GM19467 (cell line): ENCODE results near the gene SHROOM3.
"Not testable (repeated sequence)": the region's sequence is repeated elsewhere in the genome, so short reads cannot be mapped to it uniquely, and the experiment has no call there.

Source experiments
- ATAC-seq: cut with Tn5 transposase; IDR thresholded peaks from one replicate; pipeline ENCODE4 v1.9.1; 2021; ENCODE audit warnings: mild to moderate bottlenecking, moderate library complexity; ENCODE audit not compliant: unreplicated experiment

SHROOM3 gene

DNA sequence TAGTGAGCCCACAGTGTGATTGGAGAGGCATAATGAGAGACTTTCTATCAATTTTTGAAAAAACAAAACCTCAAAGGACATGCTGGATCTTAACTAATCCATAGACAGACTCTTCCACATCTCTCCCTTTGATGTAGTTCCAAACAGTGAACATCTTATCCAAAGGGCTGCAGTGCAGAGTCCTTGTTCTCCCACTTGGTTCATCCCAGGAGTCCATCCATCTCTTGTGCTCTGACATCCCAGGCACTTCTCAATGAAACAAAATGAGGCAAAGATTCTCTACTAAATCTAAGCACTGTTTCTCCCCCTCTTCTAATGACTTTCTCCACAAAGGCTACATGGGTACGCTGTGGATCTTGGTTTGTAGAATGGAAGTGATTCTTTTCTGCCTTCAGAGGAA lies 8.3 kb downstream of the SHROOM3 start:
- ATAC-seq = no peak

- no peak for ATAC-seq
These were observed 10.9 kb downstream of the SHROOM3 start for GRCh38 chr4:76445911-76446310.

- ATAC-seq = no peak
These were observed 12.4 kb downstream of the SHROOM3 start for GRCh38 chr4:76447393-76447851.

- no peak for ATAC-seq
These were observed 13.2 kb downstream of the SHROOM3 start for GRCh38 chr4:76448211-76448610.

DNA sequence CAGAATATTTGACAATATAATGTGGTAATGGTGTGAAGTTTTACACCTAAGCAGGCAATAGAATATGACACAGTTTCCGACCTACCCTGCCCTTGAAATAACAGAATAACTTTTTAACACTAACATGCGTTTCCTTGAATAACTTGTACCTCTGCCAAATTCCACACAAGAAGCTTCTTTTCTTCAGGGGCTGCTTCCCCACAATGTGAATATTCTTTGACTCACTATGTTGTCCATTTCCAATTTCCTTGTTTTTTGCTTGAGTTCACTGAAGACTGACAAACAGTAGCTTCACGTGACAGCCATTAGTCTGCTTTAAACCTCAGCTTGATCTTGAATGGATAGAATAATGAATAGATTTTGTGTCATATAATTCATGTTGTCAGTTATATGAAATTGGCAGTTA lies 14.3 kb downstream of the SHROOM3 start:
- no peak for ATAC-seq

- no peak for ATAC-seq
These were observed 14.8 kb downstream of the SHROOM3 start for GRCh38 chr4:76449833-76450232.

GRCh38 chr4:76453232-76453631 lies 18.2 kb downstream of the SHROOM3 start:
- ATAC-seq = no peak

DNA sequence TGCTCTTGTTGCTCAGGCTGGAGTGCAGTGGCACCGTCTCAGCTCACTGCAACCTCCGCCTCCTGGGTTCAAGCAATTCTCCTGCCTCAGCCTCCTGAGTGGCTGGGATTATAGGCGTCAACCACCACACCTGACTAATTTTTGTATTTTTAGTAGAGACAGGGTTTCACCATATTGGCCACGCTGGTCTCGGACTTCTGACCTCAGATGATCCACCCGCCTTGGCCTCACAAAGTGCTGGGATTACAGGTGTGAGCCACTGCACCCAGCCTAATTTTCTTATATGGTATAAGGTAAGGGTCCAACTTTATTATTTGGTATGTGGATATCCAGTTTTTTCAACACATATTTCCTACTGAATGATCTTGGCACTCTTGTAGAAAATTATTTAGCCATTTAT lies 19.0 kb downstream of the SHROOM3 start:
- ATAC-seq = not testable (repeated sequence)

DNA sequence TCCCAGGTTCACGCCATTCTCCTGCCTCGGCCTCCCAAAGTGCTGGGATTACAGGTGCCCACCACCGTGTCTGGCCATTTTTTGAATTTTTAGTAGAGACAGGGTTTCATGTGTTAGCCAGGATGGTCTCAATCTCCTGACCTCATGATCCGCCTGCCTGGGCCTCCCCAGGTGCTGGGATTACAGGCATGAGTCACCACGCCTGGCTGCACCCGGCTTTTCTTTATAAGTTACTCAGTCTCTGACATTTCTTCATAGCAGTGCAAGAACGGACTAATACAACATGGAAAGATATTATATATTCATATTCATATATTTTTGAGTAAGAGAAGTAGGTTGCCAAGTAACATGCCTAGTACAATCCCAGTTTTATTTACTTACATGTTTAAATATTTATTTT lies 22.9 kb downstream of the SHROOM3 start:
- no peak for ATAC-seq

DNA sequence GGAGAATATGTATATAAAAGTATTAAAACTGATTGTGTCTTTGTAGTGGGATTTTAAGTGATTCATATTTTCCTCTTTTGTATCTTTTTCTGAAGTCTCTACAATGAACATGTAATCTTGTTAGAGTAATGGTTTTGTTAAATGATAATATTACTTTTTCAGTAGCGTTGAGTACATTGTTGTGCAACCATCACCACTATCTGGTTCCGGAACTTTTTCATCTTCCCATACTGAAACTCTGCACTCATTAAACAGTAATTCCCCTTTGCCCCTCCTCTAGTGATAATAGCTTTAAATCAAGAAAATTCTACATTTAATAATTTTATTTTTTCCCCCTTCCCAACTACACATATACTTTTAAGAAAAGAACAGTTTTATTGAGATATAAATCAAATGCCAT lies 23.3 kb downstream of the SHROOM3 start:
- ATAC-seq = no peak

GRCh38 chr4:76458825-76459224 lies 23.8 kb downstream of the SHROOM3 start:
- ATAC-seq = no peak

- ATAC-seq = no peak
These were observed 24.3 kb downstream of the SHROOM3 start for GRCh38 chr4:76459291-76459723.

DNA sequence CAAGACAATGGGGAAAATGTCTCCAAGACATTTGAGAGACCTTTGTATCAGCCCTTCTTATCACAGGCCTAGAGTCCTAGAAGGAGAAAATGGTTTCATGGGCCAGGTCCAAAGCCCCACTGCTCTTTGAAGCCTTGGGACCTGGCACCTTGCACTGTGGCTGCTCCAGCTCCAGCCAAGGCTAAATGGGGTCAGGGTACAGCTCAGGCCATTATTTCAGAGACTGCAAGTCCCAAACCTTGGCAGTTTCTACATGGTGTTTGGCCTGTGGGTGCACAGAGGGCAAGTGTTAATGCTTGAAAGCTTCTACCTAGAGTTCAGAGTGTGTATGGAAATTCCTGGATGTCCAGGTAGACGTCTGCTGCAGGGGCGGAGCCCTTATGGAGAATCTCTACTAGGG lies 28.5 kb downstream of the SHROOM3 start:
- no peak for ATAC-seq

GRCh38 chr4:76470064-76470463 lies 35.0 kb downstream of the SHROOM3 start:
- no peak for ATAC-seq

DNA sequence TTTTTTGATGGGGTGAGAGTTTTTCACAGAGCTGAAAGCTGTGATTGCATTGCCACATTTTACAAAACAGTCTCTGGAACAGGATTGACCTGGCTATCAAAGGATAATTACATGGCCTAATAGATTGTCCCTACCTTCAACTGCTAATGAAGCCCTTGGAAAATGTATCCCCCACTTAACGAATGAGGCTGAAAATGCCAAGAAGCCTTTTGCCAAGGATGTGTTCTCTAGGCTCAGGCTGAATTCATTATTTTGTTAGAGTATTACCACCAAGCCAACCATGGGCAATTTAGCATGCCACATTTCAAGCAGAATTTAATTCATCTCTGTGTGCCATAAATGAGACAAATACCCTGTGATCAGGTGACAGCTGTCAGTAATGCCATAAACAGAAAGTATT lies 35.5 kb downstream of the SHROOM3 start:
- no peak for ATAC-seq

- ATAC-seq = no peak
These were observed 41.5 kb downstream of the SHROOM3 start for GRCh38 chr4:76476571-76476970.

DNA sequence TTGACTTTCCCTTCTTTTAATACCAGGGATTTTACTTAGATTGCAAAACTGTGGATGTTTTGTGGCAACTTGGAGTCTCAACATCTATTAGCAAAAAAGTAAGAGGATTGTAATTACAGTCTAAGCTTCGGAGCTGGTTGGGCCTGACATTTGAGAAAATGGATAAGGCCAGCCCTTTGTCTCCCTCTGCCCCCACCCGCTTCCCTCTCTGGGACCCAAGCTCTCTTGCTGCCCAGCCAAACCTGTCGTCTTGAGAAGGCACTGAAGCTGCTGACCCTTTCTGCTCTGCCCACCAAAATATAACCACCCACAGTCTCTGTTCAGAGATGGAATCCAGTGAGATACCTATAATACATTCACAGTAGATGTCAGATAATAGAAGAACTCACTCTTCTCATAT lies 49.6 kb downstream of the SHROOM3 start:
- ATAC-seq = no peak

DNA sequence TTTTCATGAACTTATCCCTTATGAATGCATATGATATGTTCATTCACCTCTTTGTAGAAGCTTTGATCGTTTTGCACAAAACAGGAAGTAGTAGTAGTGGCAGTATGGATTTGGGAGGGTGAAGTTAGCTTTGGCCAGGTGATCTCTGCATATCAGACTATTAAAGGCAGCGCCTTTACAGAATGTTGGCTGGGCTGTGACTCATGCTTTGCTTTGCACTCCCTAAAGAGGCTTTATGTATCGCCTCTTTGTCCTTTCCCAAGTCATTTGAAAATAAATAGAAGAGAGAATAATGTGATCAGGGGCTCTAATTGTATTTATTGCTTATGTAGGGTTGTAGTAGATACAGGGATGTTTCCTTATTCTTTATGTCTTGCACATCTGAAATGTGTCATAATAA lies 50.4 kb downstream of the SHROOM3 start:
- no peak for ATAC-seq

DNA sequence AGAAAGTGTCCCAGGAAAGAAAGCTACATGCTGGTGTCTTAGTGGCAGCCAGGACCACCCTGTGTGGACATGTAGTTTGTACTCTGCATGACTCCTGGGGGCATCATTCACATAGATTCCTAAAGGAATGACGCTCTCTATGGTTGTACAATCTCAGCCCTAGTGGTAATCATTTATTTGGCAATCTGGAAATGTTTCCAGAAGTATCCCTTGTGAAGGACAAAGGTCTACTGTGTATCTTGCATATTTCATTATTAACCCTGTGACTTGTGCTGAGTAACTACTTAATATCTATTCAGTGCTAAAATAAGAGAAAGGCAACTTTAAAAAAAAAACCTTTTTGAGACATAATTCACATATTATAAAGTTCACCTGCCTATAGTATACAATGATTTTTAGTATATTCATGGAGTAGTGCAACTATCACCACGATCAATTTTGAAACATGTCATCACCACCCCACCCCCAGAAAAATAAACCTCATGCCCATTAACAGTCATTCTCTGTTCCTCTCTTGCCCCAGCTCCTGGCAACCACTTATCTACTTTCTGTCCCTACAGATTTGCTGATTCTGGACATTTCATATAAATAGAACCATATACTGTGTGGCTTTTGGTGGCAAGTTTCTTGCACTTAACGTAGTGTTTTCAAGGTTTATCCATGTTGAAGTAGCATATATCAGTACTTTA lies 51.7 kb downstream of the SHROOM3 start:
- ATAC-seq = no peak

- no peak for ATAC-seq
These were observed 52.6 kb downstream of the SHROOM3 start for GRCh38 chr4:76487621-76488020.

DNA sequence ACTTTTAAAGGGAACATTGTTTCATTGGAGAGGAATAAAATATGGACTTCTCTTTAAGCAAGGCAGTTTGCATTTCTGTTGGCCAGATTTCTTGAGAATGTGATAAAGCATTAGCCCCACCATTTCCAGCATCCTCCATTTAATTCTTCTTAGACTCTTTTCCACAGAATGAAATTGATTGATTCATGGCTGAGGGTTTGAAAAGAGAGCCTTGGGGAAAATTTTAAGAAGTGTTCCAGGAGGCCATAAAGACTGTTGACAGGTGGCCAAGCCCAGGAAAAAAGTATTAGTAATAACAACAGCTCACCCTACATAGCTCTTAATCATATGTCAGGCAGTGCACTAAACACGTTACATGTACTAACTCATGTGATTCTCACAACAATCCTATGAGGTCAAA lies 53.4 kb downstream of the SHROOM3 start:
- ATAC-seq = no peak

- no peak for ATAC-seq
These were observed 54.1 kb downstream of the SHROOM3 start for GRCh38 chr4:76488888-76489685.
